Upper lobe of left lung (tissue), 6 donors: ENCODE results near the gene ATP11C. TPM values are rescaled to one million over a fixed set of nuclear protein-coding genes. Genes with fewer than 3 reads are reported as not detected.

Source experiments
- ATAC-seq, 2 donors: fragments of 200-7000 bp; cut with Tn5 transposase; one replicate each; pipeline ENCODE4 v1.9.1; 2022; ENCODE audit warnings: mild to moderate bottlenecking in 2 of 2, moderate library complexity in 2 of 2; ENCODE audit not compliant: low FRiP score in 2 of 2
- DNase-seq, 2 donors: peaks; one replicate each; pipeline ENCODE4 v3.0.0-alpha.2; 2019 to 2020
- H3K27ac ChIP-seq, 4 donors: fragments of 200-600 bp; sonication (generic); one replicate each; pipeline ENCODE4 v1.5.1; 2016 to 2019
- H3K27me3 ChIP-seq, 4 donors: fragments of 200-600 bp; sonication (generic); one replicate each; pipeline ENCODE4 v1.5.1; 2017 to 2019
- H3K36me3 ChIP-seq, 4 donors: fragments of 200-600 bp; sonication (generic); one replicate each; pipeline ENCODE4 v1.5.1; 2016 to 2019
- H3K4me1 ChIP-seq, 4 donors: fragments of 200-600 bp; sonication (generic); one replicate each; pipeline ENCODE4 v1.5.1; 2018 to 2019
- H3K4me3 ChIP-seq, 4 donors: fragments of 200-600 bp; sonication (generic); one replicate each; pipeline ENCODE4 v1.5.1; 2017 to 2019; ENCODE audit warnings: mild to moderate bottlenecking in 2 of 4, moderate library complexity in 1 of 4
- H3K9me3 ChIP-seq, 4 donors: fragments of 200-600 bp; sonication (generic); one replicate each; pipeline ENCODE4 v1.5.1; 2018 to 2019
- CTCF ChIP-seq, 6 experiments: fragments of 450-650 bp in 4 of 6; fragments of 200-600 bp in 2 of 6; sonication (generic) in 2 of 6; IDR thresholded peaks; one replicate each; pipeline ENCODE4 v1.5.1; 2016 to 2019; ENCODE audit warnings: antibody characterized with exemption in 6 of 6
- EP300 ChIP-seq, 4 donors: sonication (generic); formaldehyde crosslinking; IDR thresholded peaks; one replicate each; pipeline ENCODE4 v1.5.1; 2017; ENCODE audit warnings: antibody characterized with exemption in 4 of 4, control low read depth in 2 of 4
- POLR2A ChIP-seq, 4 donors: fragments of 450-650 bp; IDR thresholded peaks; one replicate each; pipeline ENCODE4 v1.5.1; 2016 to 2017; ENCODE audit warnings: antibody characterized with exemption in 4 of 4, mild to moderate bottlenecking in 2 of 4
- POLR2AphosphoS5 ChIP-seq, 2 donors: sonication (generic); formaldehyde crosslinking; IDR thresholded peaks; one replicate each; pipeline ENCODE4 v1.5.1; 2017; ENCODE audit warnings: antibody characterized with exemption in 2 of 2
- WGBS, 2 donors: methylation state at CpG; one replicate each; pipeline ENCODE4 v1.1.5; 2017 to 2018; 5-methylcytosine and 5-hydroxymethylcytosine counted together
- total RNA-seq, 6 donors: library from RNA; depleted of rRNA in 4 of 6; stranded (reverse); fragments of >200 nt in 4 of 6; gene quantifications; one replicate each; pipeline versions ENCODE4 v1.1.0 to v1.2.1, GENCODE V29; 2016 to 2021
- donor health status: DM: no; HTN: no; CAD: no; lungs with moderate emphysema.
- donor health status: DM: no; HTN: yes; CAD: no; lungs with severe emphysema.

ATP11C gene
- total RNA-seq, 6 donors from 2014 or later, result 9.5 to 24.4 (median 15.1) TPM

DNA sequence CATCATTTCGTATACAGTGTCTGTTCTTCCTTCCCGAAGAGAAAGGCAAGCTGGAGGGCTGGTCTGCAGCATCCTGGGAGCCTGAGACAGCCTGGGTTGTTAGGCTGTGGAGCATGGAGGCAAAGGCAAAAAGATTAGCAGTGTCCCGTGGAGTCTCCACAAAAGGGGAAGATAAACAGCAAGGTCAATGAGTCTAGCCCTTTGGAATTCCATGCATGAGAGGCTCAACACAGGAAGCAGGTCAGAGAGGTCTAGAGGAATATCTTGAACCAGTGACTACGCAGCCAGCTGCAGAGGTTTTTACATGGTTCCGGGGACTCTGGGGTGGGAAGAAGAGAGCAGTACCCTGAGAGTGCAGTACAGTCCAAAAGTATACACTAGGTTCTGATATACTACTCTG lies 212.7 kb downstream of the ATP11C start:
- H3K9me3 ChIP-seq, result no peaks in the 10 kb centered on the region
- no peak overlapping the region for H3K4me3 ChIP-seq
- H3K27ac ChIP-seq, result no peak overlapping the region
- no peaks in the 10 kb centered on the region for H3K27me3 ChIP-seq
- 39 to 60% methylated on average over 2 to 5 of the region's 5 CpGs for WGBS, 2 donors
- no peak for ATAC-seq
- no peak for TF ChIP-seq POLR2AphosphoS5 (IDR thresholded peaks at IDR 0.05)
- TF ChIP-seq CTCF (IDR thresholded peaks at IDR 0.05), result no peak
- H3K4me1 ChIP-seq, result no peaks in the 10 kb centered on the region
- DNase-seq, result no peak
- H3K36me3 ChIP-seq, result no peaks in the 10 kb centered on the region

GRCh38 chrX:139708067-139708466 lies 224.8 kb downstream of the ATP11C start, which contains the start of gene MCF2:
Gene MCF2 (minus strand): TSS chrX:139708167. CDS start chrX:139651744, 56,423 bp downstream.
- ATAC-seq (no peak), DNase-seq (no peak)
- H3K27ac ChIP-seq, result no peak within 1 kb of the TSS
- 82% methylated on average over 4 of the region's 4 CpGs for WGBS, 2 donors
- no peak for TF ChIP-seq POLR2AphosphoS5 (IDR thresholded peaks at IDR 0.05)
- TF ChIP-seq EP300 (IDR thresholded peaks at IDR 0.05), result no peak
- TF ChIP-seq POLR2A (IDR thresholded peaks at IDR 0.05), result no peak
- TF ChIP-seq CTCF (IDR thresholded peaks at IDR 0.05), result no peak
- no peaks in the 10 kb centered on the region for H3K9me3 ChIP-seq
- H3K4me3 ChIP-seq, result no peak within 1 kb of the TSS
- H3K27me3 ChIP-seq, result no peaks in the 10 kb centered on the region
- H3K36me3 ChIP-seq, result no peaks in the 10 kb centered on the region
- H3K4me1 ChIP-seq, result no peaks in the 10 kb centered on the region

DNA sequence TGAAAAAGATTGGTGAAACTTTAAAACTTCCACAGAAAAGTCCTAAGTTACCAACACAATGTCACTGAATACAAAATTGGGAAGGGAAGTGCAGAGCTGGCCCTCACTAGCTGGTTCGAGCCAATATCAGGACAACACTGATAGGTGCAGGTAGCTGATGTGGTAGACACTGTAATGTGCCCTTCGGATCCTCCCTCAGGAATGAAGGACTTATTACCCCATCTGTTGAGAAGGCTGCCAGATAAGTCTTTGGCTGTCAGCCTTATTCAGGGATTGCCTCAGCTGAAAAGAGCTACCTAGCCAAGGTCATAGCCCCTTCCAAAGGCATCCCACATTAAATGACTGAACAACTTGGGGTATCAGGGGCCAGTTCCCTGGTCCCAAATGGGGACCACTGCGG lies 230.2 kb downstream of the ATP11C start:
- ATAC-seq (no peak), DNase-seq (no peak)
- no peak overlapping the region for H3K27ac ChIP-seq
- no peak overlapping the region for H3K4me3 ChIP-seq
- no peaks in the 10 kb centered on the region for H3K27me3 ChIP-seq
- TF ChIP-seq CTCF (IDR thresholded peaks at IDR 0.05) (no peak), POLR2A (IDR thresholded peaks at IDR 0.05) (no peak), EP300 (IDR thresholded peaks at IDR 0.05) (no peak), POLR2AphosphoS5 (IDR thresholded peaks at IDR 0.05) (no peak)
- H3K36me3 ChIP-seq, result no peaks in the 10 kb centered on the region
- H3K4me1 ChIP-seq, result no peaks in the 10 kb centered on the region
- WGBS, 2 donors, result 81 to 90% methylated on average over 2 to 3 of the region's 3 CpGs
- H3K9me3 ChIP-seq, result no peaks in the 10 kb centered on the region

GRCh38 chrX:139692908-139693307 lies 239.9 kb downstream of the ATP11C start:
- Histone ChIP-seq H3K4me3 (no peak overlapping the region), H3K27me3 (peaks cover 0 to 15% (median 0%) of the 10 kb centered on the region in 4 donors), H3K4me1 (peaks cover 0 to 14% (median 6%) of the 10 kb centered on the region in 4 donors), H3K27ac (no peak overlapping the region), H3K9me3 (no peaks in the 10 kb centered on the region), H3K36me3 (no peaks in the 10 kb centered on the region)
- no peak for DNase-seq
- TF ChIP-seq EP300 (IDR thresholded peaks at IDR 0.05) (no peak), POLR2A (IDR thresholded peaks at IDR 0.05) (no peak), POLR2AphosphoS5 (IDR thresholded peaks at IDR 0.05) (no peak), CTCF (IDR thresholded peaks at IDR 0.05) (no peak)
- no peak for ATAC-seq
- 45 to 61% methylated on average over 8 of the region's 8 CpGs for WGBS, 2 donors

DNA sequence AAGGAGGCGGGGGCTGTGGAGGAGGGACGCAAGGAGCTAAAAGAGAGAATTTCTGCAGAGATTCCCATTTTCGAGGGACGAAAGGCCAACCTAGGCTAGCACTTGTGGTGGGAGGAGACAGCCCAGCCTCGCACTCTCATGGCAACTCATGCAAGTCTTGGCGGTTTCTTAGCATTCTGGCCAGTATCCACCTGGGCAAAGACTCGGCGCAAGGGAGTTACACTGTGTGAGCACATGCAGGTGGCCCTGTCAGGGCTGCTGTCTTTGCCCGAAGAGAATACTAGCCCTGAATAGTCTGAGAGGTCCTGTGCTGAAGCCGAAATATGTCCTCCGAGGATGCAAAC lies 240.4 kb downstream of the ATP11C start:
- Histone ChIP-seq H3K4me3 (peak overlapping the region in 3 of 4 donors; percentile 18 to 41 (median 36)), H3K4me1 (peaks cover 0 to 14% (median 6%) of the 10 kb centered on the region in 4 donors), H3K27me3 (peaks cover 0 to 15% (median 0%) of the 10 kb centered on the region in 4 donors), H3K9me3 (no peaks in the 10 kb centered on the region), H3K27ac (no peak overlapping the region), H3K36me3 (no peaks in the 10 kb centered on the region)
- DNase-seq, result no peak
- 60% methylated on average over 11 of the region's 11 CpGs; no CpG with 5 or more reads in 1 of the 2 donors for WGBS, 2 donors
- ATAC-seq, result no peak
- TF ChIP-seq POLR2AphosphoS5 (IDR thresholded peaks at IDR 0.05), result no peak
- no peak for TF ChIP-seq POLR2A (IDR thresholded peaks at IDR 0.05)
- TF ChIP-seq EP300 (IDR thresholded peaks at IDR 0.05), result no peak
- no peak for TF ChIP-seq CTCF (IDR thresholded peaks at IDR 0.05)
